Measurements from ENCODE around the gene STARD3NL. TPM values are rescaled to one million over a fixed set of nuclear protein-coding genes. Genes with fewer than 3 reads are reported as not detected.

The STARD3NL gene
- total and polyA plus RNA-seq, 2 of the 4 experiments (the other 2 are of a cell fraction): 51.6 to 69.7 TPM

- H2AK5ac ChIP-seq (ENCODE audit: low read depth, low read length): no peak overlapping the region
- H3K9me1 ChIP-seq (ENCODE audit: insufficient read depth, low read length): no peaks in the 10 kb centered on the region
- no peak overlapping the region for H3K56ac ChIP-seq (ENCODE audit: extremely low read depth, insufficient read depth, low read length)
- no peak overlapping the region for H2AK9ac ChIP-seq (replicated peaks; ENCODE audit: low read depth, low read length, poor library complexity)
- no peaks in the 10 kb centered on the region for H3K27me3 ChIP-seq (ENCODE audit: control insufficient read depth, insufficient read depth, low read length)
- dilution Hi-C loops (cut with HindIII; ENCODE audit: low sequenced_read_pairs, unreplicated experiment) (no loop called here), intact Hi-C loops (cut with micrococcal nuclease) (no loop called here), in situ Hi-C loops (cut with MboI; ENCODE audit: low sequenced_read_pairs) (no loop called here)
- H4K91ac ChIP-seq (ENCODE audit: insufficient read depth, low read depth, low read length): no peak overlapping the region
- H2BK20ac ChIP-seq (ENCODE audit: low read depth, low read length): no peak overlapping the region
- no peak overlapping the region for H2BK5ac ChIP-seq (ENCODE audit: low read depth, low read length, poor library complexity, severe bottlenecking)
- no peaks in the 10 kb centered on the region for H3K4me1 ChIP-seq (ENCODE audit: control insufficient read depth, insufficient read depth, low read length)
- no peak overlapping the region for H3K14ac ChIP-seq (replicated peaks; ENCODE audit: low read depth, low read length)
- H2AFZ ChIP-seq (replicated peaks; ENCODE audit: low read length, poor library complexity): no peak overlapping the region
- no peak overlapping the region for H3K23ac ChIP-seq (ENCODE audit: low read depth, low read length)
- H2BK15ac ChIP-seq (ENCODE audit: low read depth, low read length): no peak overlapping the region
- H4K5ac ChIP-seq (ENCODE audit: low read depth, low read length): no peak overlapping the region
- no peaks in the 10 kb centered on the region for H4K20me1 ChIP-seq (ENCODE audit: insufficient read depth, low read length)
- H4K8ac ChIP-seq (ENCODE audit: low read depth in 2 of 2, low read length in 2 of 2): no peak overlapping the region
- DNase-seq: no peak
- ChIA-PET CTCF (no interaction called here), POLR2A (ENCODE audit: unreplicated experiment) (no interaction called here)
- TF ChIP-seq CHD1 (IDR thresholded peaks at IDR 0.05; ENCODE audit: low read depth, low read length): no peak
- no peak for TF ChIP-seq MXI1 (IDR thresholded peaks at IDR 0.05; ENCODE audit: borderline replicate concordance, low read depth, low read length)
- TF ChIP-seq SMC3 (IDR thresholded peaks at IDR 0.05; ENCODE audit: low read depth, low read length): no peak
- no peak for TF ChIP-seq RAD21 (IDR thresholded peaks at IDR 0.05; ENCODE audit: low read length)
- no peak for TF ChIP-seq POLR2A (IDR thresholded peaks at IDR 0.05; ENCODE audit: low read depth, low read length)
- TF ChIP-seq BHLHE40 (IDR thresholded peaks at IDR 0.05; ENCODE audit: low read depth, low read length): no peak
- no peak for TF ChIP-seq NFE2L2 (IDR thresholded peaks at IDR 0.05; ENCODE audit: low read depth, low read length)
- no peak for TF ChIP-seq FOS (IDR thresholded peaks at IDR 0.05; ENCODE audit: low read depth, low read length)
- TF ChIP-seq, protein P1, sequence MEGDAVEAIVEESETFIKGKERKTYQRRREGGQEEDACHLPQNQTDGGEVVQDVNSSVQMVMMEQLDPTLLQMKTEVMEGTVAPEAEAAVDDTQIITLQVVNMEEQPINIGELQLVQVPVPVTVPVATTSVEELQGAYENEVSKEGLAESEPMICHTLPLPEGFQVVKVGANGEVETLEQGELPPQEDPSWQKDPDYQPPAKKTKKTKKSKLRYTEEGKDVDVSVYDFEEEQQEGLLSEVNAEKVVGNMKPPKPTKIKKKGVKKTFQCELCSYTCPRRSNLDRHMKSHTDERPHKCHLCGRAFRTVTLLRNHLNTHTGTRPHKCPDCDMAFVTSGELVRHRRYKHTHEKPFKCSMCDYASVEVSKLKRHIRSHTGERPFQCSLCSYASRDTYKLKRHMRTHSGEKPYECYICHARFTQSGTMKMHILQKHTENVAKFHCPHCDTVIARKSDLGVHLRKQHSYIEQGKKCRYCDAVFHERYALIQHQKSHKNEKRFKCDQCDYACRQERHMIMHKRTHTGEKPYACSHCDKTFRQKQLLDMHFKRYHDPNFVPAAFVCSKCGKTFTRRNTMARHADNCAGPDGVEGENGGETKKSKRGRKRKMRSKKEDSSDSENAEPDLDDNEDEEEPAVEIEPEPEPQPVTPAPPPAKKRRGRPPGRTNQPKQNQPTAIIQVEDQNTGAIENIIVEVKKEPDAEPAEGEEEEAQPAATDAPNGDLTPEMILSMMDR (conservative IDR thresholded peaks at IDR 0.05; ENCODE audit: low read depth, low read length): no peak
- no peak for TF ChIP-seq RFX5 (IDR thresholded peaks at IDR 0.05; ENCODE audit: low read depth, low read length)
- TF ChIP-seq CEBPB (IDR thresholded peaks at IDR 0.05; ENCODE audit: low read depth, low read length): no peak
- no peak overlapping the region for H3K4me3 ChIP-seq (ENCODE audit: insufficient read depth, low read depth, low read length)
- no peak overlapping the region for H3K9ac ChIP-seq (ENCODE audit: low read depth, low read length)
- H3K18ac ChIP-seq (ENCODE audit: low read depth, low read length): no peak overlapping the region
- no peak overlapping the region for H3K4me2 ChIP-seq (ENCODE audit: low read depth, low read length)
- H3K9me3 ChIP-seq (ENCODE audit: control insufficient read depth, insufficient read depth, low read length): no peaks in the 10 kb centered on the region
- ATAC-seq (ENCODE audit: low read depth): no peak
- no TSS peak for BruUV-seq (replicated peaks)
- no peaks in the 10 kb centered on the region for H3K36me3 ChIP-seq (ENCODE audit: control insufficient read depth, insufficient read depth, low read length)
- H2BK120ac ChIP-seq (ENCODE audit: low read depth, low read length): no peak overlapping the region
- no peak overlapping the region for H3K27ac ChIP-seq (ENCODE audit: insufficient read depth, low read length)
- WGBS, 2 experiments (ENCODE audit: extremely low coverage in 2 of 2, insufficient read length in 1 of 2): no CpG with 5 or more reads among the region's 1 CpG
- no peaks in the 10 kb centered on the region for H3K79me1 ChIP-seq (ENCODE audit: low read depth in 1 of 2, low read length in 2 of 2)
- H3K4ac ChIP-seq (ENCODE audit: low read depth, low read length): no peak overlapping the region
Observed at GRCh38 chr7:38162036-38162435, 16.0 kb upstream of the STARD3NL start.

Data from IMR-90 (cell line).